Naive thymus-derived CD4-positive, alpha-beta T cell (primary cell): Measurements from ENCODE around the gene FAM184A. TPM values are rescaled to one million over a fixed set of nuclear protein-coding genes. Genes with fewer than 3 reads are reported as not detected.
A peak's percentile ranks its signal among the peaks of the same experiment; 100 is the strongest.
"Not testable (repeated sequence)": the region's sequence is repeated elsewhere in the genome, so short reads cannot be mapped to it uniquely, and the experiment has no call there.

Experiments used
- ATAC-seq: fragments of 150-1000 bp; cut with Tn5 transposase; 2 replicates; pipeline ENCODE4 v1.10.0; 2021; ENCODE audit warnings: mild to moderate bottlenecking, moderate library complexity
- CTCF ChIA-PET: fragments of 350-600 bp; sonication (Branson Sonifier 250); formaldehyde crosslinking; loops from one replicate; lab custom pipeline; 2021; ENCODE audit warnings: antibody characterized with exemption; lab: Charles Lee
- POLR2A ChIA-PET: fragments of 350-600 bp; sonication (Branson Sonifier 250); formaldehyde crosslinking; loops from one replicate; lab custom pipeline; 2021; ENCODE audit warnings: antibody characterized with exemption, inconsistent platforms; lab: Charles Lee
- DNase-seq, 9 donors: peaks; one replicate each; pipeline versions ENCODE4 v3.0.0 to v3.0.0-alpha.2; 2020 to 2022; ENCODE audit warnings: mixed read lengths in 1 of 9
- H3K27ac ChIP-seq: one replicate; pipeline ENCODE4 v1.7.0; 2013; ENCODE audit warnings: mild to moderate bottlenecking, low read depth, low read length, moderate library complexity
- H3K27me3 ChIP-seq, 2 donors: one replicate each; pipeline ENCODE4 v1.7.0; 2013; ENCODE audit warnings: low read length in 2 of 2, mild to moderate bottlenecking in 2 of 2, moderate library complexity in 2 of 2; ENCODE audit not compliant: control insufficient read depth in 2 of 2, insufficient read depth in 2 of 2
- H3K36me3 ChIP-seq, 3 experiments: 1 replicate in 2 of 3; 2 replicates in 1 of 3; pipeline ENCODE4 v1.7.0; 2013; ENCODE audit warnings: low read length in 3 of 3, mild to moderate bottlenecking in 3 of 3, moderate library complexity in 1 of 3; ENCODE audit not compliant: insufficient read depth in 3 of 3, control insufficient read depth in 2 of 3
- H3K4me1 ChIP-seq, 2 donors: one replicate each; pipeline ENCODE4 v1.7.0; 2013; ENCODE audit warnings: low read length in 2 of 2, mild to moderate bottlenecking in 2 of 2, moderate library complexity in 1 of 2; ENCODE audit not compliant: control insufficient read depth in 2 of 2, insufficient read depth in 2 of 2
- H3K4me3 ChIP-seq: 2 replicates; pipeline ENCODE4 v1.7.0; 2013; ENCODE audit warnings: mild to moderate bottlenecking, low read length
- H3K9me3 ChIP-seq, 3 experiments: 1 replicate in 2 of 3; 2 replicates in 1 of 3; pipeline ENCODE4 v1.7.0; 2013; ENCODE audit warnings: low read length in 3 of 3; ENCODE audit not compliant: control insufficient read depth in 2 of 3
- H3K27ac Mint-ChIP-seq, 9 donors: one replicate each; pipeline ENCODE4 v1.8.0; 2020 to 2022; ENCODE audit warnings: mixed read lengths in 9 of 9, mild to moderate bottlenecking in 8 of 9, moderate library complexity in 5 of 9, inconsistent platforms in 2 of 9
- H3K27me3 Mint-ChIP-seq, 5 donors: one replicate each; pipeline ENCODE4 v1.8.0; 2021 to 2022; ENCODE audit warnings: mixed read lengths in 5 of 5, mild to moderate bottlenecking in 1 of 5
- H3K36me3 Mint-ChIP-seq, 5 donors: one replicate each; pipeline ENCODE4 v1.8.0; 2020 to 2022; ENCODE audit warnings: mixed read lengths in 5 of 5, mild to moderate bottlenecking in 3 of 5, inconsistent platforms in 1 of 5
- H3K4me1 Mint-ChIP-seq, 7 donors: one replicate each; pipeline ENCODE4 v1.8.0; 2020 to 2022; ENCODE audit warnings: mixed read lengths in 7 of 7, mild to moderate bottlenecking in 3 of 7, inconsistent platforms in 1 of 7
- H3K4me3 Mint-ChIP-seq, 10 donors: one replicate each; pipeline ENCODE4 v1.8.0; 2020 to 2022; ENCODE audit warnings: mild to moderate bottlenecking in 10 of 10, mixed read lengths in 10 of 10, moderate library complexity in 6 of 10, inconsistent platforms in 2 of 10
- H3K9me3 Mint-ChIP-seq, 11 donors: one replicate each; pipeline ENCODE4 v1.8.0; 2020 to 2022; ENCODE audit warnings: mixed read lengths in 11 of 11, mild to moderate bottlenecking in 4 of 11, inconsistent platforms in 1 of 11, moderate library complexity in 1 of 11
- intact Hi-C, 2 donors: fragments of 100-400 bp; cut with micrococcal nuclease; formaldehyde crosslinking; loops; one replicate each; pipeline ENCODE4 v1.15.1; 2023
- polyA plus RNA-seq, 2 donors: library from polyadenylated mRNA; unstranded; fragments of 300-500 nt; fragmentation: Illumina TruSeq; gene quantifications; one replicate each; pipeline ENCODE4 v1.2.3, GENCODE V29; 2021
- total RNA-seq, 6 experiments: library from RNA in 5 of 6; stranded (reverse) in 5 of 6; gene quantifications; 1 replicate in 5 of 6; 2 replicates in 1 of 6; pipeline ENCODE4 v1.2.3 and lab custom pipeline; 2021 to 2026

Gene FAM184A
- total and polyA plus RNA-seq, 7 experiments from 2014 or later, result 0.99 to 9.8 (median 6.0) TPM

DNA sequence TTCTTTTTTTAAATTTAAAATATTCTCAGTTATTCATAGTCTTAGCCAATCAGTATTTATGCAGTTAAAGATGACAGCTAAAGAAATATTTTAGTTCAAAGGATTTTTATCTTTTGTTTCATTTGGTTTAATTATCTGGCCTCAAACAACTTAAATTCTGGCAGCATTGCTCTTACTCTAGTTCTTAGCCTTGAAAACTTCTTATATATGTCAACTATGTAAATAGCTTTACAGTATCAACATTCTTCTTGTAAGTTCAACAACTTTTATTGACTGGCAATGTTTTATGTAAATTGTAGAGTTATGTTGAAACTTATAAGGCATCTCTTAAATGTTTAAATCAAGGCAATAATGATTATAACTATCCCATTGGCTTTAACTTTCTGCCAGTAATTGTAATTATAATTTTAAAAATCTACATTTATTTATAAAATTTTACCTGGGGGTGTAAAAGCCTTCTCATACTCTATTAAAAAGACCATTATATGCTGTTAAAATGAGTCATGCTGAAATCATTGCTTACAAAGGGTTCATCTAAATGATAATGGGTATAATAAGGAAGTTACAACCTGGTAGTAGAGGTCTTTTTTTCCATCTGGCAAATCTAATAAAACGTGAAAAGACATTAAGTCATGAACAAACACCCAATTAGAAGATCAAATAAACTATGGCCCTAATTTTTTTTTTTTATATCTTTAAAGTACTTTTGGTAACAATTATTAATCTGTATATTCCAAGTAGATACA, 45.8 kb upstream of the FAM184A start:
- H3K4me3 ChIP-seq, result no peak overlapping the region
- no peak for ATAC-seq
- H3K27ac Mint-ChIP-seq, result no peak overlapping the region
- no peak overlapping the region for H3K4me3 Mint-ChIP-seq
- peaks cover 0 to 5% (median 0%) of the 10 kb centered on the region in 7 donors for H3K4me1 Mint-ChIP-seq
- CTCF ChIA-PET, result interaction anchor here (0.7 to 3.0 kb wide), 4 partner anchors 8 to 162 kb away, joined by 3 to 12 read pairs (median 4); no protein-coding TSS in a partner anchor
- H3K27me3 ChIP-seq, result no peaks in the 10 kb centered on the region
- H3K27me3 Mint-ChIP-seq, result peaks cover 0 to 17% (median 0%) of the 10 kb centered on the region in 5 donors
- H3K36me3 Mint-ChIP-seq, result no peaks in the 10 kb centered on the region
- POLR2A ChIA-PET, result no interaction called here
- no peak overlapping the region for H3K27ac ChIP-seq
- H3K4me1 ChIP-seq, result peaks cover 0 to 3% of the 10 kb centered on the region in 2 donors
- DNase-seq, result no peak
- H3K9me3 ChIP-seq, result no peaks in the 10 kb centered on the region
- no peaks in the 10 kb centered on the region for H3K9me3 Mint-ChIP-seq
- no peaks in the 10 kb centered on the region for H3K36me3 ChIP-seq
- intact Hi-C loops, result loop anchor here in 1 of 2 donors (10.0 kb wide), 1 partner anchor 1779 kb away; no protein-coding TSS in a partner anchor

DNA sequence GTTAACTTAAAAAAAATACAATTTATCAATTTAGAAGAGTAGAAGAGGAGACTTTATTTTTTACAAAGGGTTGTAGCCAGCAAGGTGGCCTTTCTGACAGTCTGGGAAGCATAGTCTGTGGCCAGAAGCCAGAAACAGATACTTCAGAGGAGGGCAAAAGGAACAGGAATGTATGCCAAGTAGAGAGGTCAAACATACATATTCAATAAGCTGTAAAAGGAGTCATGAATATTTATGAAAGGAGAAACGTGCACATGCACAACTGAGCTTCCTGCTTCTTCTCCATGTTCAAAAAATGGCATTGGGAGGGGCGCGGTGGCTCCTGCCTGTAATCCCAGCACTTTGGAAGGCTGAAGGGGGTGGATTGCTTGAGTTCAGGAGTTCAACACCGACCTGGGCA, 43.9 kb upstream of the FAM184A start:
- ATAC-seq (no peak), DNase-seq (no peak)
- no peaks in the 10 kb centered on the region for H3K9me3 Mint-ChIP-seq
- H3K27ac Mint-ChIP-seq, result no peak overlapping the region
- Histone ChIP-seq H3K4me3 (no peak overlapping the region), H3K36me3 (no peaks in the 10 kb centered on the region), H3K4me1 (no peaks in the 10 kb centered on the region), H3K27ac (no peak overlapping the region), H3K9me3 (no peaks in the 10 kb centered on the region), H3K27me3 (no peaks in the 10 kb centered on the region)
- ChIA-PET CTCF (no interaction called here), POLR2A (no interaction called here)
- no peak overlapping the region for H3K4me3 Mint-ChIP-seq
- H3K4me1 Mint-ChIP-seq, result no peaks in the 10 kb centered on the region
- no peaks in the 10 kb centered on the region for H3K36me3 Mint-ChIP-seq
- peaks cover 0 to 15% (median 0%) of the 10 kb centered on the region in 5 donors for H3K27me3 Mint-ChIP-seq
- intact Hi-C loops, result loop anchor here in 1 of 2 donors (10.0 kb wide), 1 partner anchor 1778 kb away; no protein-coding TSS in a partner anchor

DNA sequence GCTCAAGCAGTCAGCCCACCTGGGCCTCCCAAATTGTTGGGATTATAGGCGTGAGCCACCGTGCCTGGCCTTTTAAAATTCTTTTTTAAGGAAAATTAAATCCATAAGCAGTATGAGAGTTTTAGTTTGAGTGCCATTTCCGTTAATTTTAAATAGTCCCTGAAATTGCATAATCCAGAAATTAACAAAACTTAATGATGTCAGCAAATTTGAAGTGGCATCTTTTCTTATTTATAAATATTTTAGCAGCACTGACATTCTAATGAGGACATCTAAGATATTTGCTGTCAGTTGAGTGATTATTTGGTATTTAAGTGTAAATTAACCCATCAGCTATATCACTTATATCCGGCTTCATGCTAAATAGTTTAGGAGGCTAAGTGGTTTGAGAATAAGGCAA, 42.9 kb upstream of the FAM184A start:
- Mint-ChIP-seq H3K36me3 (no peaks in the 10 kb centered on the region), H3K27me3 (peaks cover 0 to 17% (median 0%) of the 10 kb centered on the region in 5 donors), H3K9me3 (no peaks in the 10 kb centered on the region), H3K4me3 (no peak overlapping the region), H3K4me1 (no peaks in the 10 kb centered on the region), H3K27ac (no peak overlapping the region)
- no peaks in the 10 kb centered on the region for H3K4me1 ChIP-seq
- H3K36me3 ChIP-seq, result no peaks in the 10 kb centered on the region
- no peaks in the 10 kb centered on the region for H3K27me3 ChIP-seq
- H3K27ac ChIP-seq, result no peak overlapping the region
- POLR2A ChIA-PET, result no interaction called here
- intact Hi-C loops, result loop anchor here in 1 of 2 donors (10.0 kb wide), 1 partner anchor 1777 kb away; no protein-coding TSS in a partner anchor
- DNase-seq (no peak), ATAC-seq (no peak)
- CTCF ChIA-PET, result interaction anchor here (0.9 kb wide), 1 partner anchor 10 kb away, joined by 3 read pairs; no protein-coding TSS in a partner anchor
- no peak overlapping the region for H3K4me3 ChIP-seq
- H3K9me3 ChIP-seq, result no peaks in the 10 kb centered on the region

DNA sequence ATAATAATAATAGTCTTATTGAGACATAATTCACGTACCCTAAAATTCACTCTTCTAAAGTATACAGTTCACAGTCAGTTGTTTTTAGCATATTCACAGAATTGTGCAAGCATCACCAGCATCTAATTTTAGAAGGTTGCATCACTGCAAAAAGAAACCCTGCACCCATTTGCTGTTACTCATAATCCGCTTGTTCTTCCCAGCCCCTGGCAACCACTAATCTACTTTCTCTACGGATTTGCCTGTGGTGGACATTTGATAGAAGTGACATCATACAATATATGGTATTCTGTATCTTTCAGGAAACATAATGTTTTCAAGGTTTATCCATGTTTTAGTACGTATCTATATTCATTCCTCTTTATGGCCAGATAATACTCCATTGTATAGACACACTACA, 41.5 kb upstream of the FAM184A start:
- DNase-seq (no peak), ATAC-seq (peak; percentile 69)
- POLR2A ChIA-PET, result no interaction called here
- CTCF ChIA-PET, result no interaction called here
- Histone ChIP-seq H3K9me3 (no peaks in the 10 kb centered on the region), H3K27me3 (no peaks in the 10 kb centered on the region), H3K4me3 (no peak overlapping the region), H3K27ac (no peak overlapping the region), H3K36me3 (no peaks in the 10 kb centered on the region), H3K4me1 (no peaks in the 10 kb centered on the region)
- H3K4me1 Mint-ChIP-seq, result no peaks in the 10 kb centered on the region
- no peaks in the 10 kb centered on the region for H3K36me3 Mint-ChIP-seq
- intact Hi-C loops, result loop anchor here (10.0 kb wide), 3 partner anchors 315 to 1775 kb away; no protein-coding TSS in a partner anchor
- no peak overlapping the region for H3K27ac Mint-ChIP-seq
- peaks cover 0 to 21% (median 0%) of the 10 kb centered on the region in 5 donors for H3K27me3 Mint-ChIP-seq
- no peak overlapping the region for H3K4me3 Mint-ChIP-seq
- H3K9me3 Mint-ChIP-seq, result no peaks in the 10 kb centered on the region

DNA sequence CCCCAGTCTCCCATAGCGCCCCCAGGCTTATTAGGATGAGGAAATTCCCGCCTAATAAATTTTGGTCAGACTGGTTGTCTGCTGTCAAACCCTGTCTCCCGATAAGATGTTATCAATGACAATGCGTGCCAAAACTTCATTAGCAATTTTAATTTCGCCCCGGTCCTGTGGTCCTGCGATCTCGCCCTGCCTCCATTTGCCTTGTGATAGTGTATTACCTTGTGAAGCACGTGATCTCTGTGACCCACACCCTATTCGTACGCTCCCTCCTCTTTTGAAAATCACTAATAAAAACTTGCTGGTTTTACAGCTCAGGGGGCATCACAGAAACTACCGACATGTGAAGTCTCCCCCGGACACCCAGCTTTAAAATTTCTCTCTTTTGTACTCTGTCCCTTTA, 40.6 kb upstream of the FAM184A start:
- H3K36me3 Mint-ChIP-seq, H3K4me3 Mint-ChIP-seq, H3K36me3 ChIP-seq, H3K9me3 ChIP-seq, H3K4me3 ChIP-seq, H3K9me3 Mint-ChIP-seq, H3K4me1 Mint-ChIP-seq, POLR2A ChIA-PET, H3K27ac Mint-ChIP-seq, H3K27me3 ChIP-seq, ATAC-seq, H3K4me1 ChIP-seq, DNase-seq, H3K27ac ChIP-seq: not testable (repeated sequence)
- CTCF ChIA-PET, result interaction anchor here (0.7 kb wide), 1 partner anchor 71 kb away, joined by 3 read pairs; no protein-coding TSS in a partner anchor
- intact Hi-C loops, result loop anchor here (10.0 kb wide), 2 partner anchors 314 to 344 kb away; no protein-coding TSS in a partner anchor
- peaks cover 0 to 21% (median 0%) of the 10 kb centered on the region in 5 donors for H3K27me3 Mint-ChIP-seq

DNA sequence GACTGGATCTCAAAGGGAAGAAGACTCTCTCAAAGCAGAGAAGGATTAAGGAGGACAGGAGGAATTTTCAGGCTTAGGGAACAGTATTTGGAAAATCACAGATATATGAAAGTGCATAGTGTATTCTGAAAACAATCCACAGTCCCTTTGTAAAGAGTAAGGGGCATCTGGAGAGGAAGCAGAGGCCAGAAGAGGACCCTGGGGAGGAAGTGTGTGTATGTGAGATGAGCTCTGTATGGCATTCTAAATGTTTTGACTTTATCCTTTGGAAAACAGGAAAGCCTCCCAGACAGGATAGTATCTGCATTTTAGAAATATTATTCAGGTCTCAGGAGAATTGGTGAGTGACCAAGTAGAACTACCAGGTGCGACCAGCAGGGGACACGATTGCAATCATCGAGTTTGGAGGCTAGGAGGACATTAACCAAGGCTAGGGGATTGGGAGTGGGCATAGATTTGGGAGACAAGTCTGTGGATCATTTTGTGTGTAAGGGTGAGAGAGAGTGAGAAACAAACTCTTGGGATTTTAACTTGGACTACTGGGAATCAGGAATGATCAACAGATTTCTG, 38.3 kb upstream of the FAM184A start:
- Histone ChIP-seq H3K4me3 (no peak overlapping the region), H3K4me1 (no peaks in the 10 kb centered on the region), H3K9me3 (no peaks in the 10 kb centered on the region), H3K36me3 (no peaks in the 10 kb centered on the region), H3K27ac (no peak overlapping the region), H3K27me3 (no peaks in the 10 kb centered on the region)
- DNase-seq, result no peak
- H3K4me1 Mint-ChIP-seq, result peaks cover 0 to 6% (median 0%) of the 10 kb centered on the region in 7 donors
- intact Hi-C loops, result loop anchor here (10.0 kb wide), 2 partner anchors 312 to 342 kb away; no protein-coding TSS in a partner anchor
- no peaks in the 10 kb centered on the region for H3K9me3 Mint-ChIP-seq
- no peak for ATAC-seq
- peaks cover 0 to 21% (median 0%) of the 10 kb centered on the region in 5 donors for H3K27me3 Mint-ChIP-seq
- CTCF ChIA-PET, result interaction anchor here (0.8 to 1.3 kb wide), 2 partner anchors 8 to 13 kb away, joined by 3 read pairs; no protein-coding TSS in a partner anchor
- H3K27ac Mint-ChIP-seq, result no peak overlapping the region
- POLR2A ChIA-PET, result no interaction called here
- no peak overlapping the region for H3K4me3 Mint-ChIP-seq
- H3K36me3 Mint-ChIP-seq, result no peaks in the 10 kb centered on the region
